ENCODE results near the gene DNAJC13. TPM values are rescaled to one million over a fixed set of nuclear protein-coding genes. Genes with fewer than 3 reads are reported as not detected.

Gene DNAJC13
- polyA plus RNA-seq, 3 donors: 18.7 to 32.3 (median 20.8) TPM

- Histone ChIP-seq H3K4me2 (replicated peaks; ENCODE audit: extremely low read depth, low read length, poor library complexity, severe bottlenecking) (no peak overlapping the region), H4K20me1 (ENCODE audit: insufficient read depth, low read length) (peaks cover 82% of the 10 kb centered on the region), H3K9me3 (replicated peaks in 1 of 2; ENCODE audit: control insufficient read depth in 1 of 2, insufficient read depth in 1 of 2, low read length in 2 of 2) (no peaks in the 10 kb centered on the region), H2AFZ (ENCODE audit: insufficient read depth, low read depth, low read length, poor library complexity, severe bottlenecking) (no peak overlapping the region), H3K9ac (ENCODE audit: insufficient read depth, low read length, poor library complexity, severe bottlenecking) (no peak overlapping the region), H3K36me3 (replicated peaks in 1 of 2; ENCODE audit: control insufficient read depth in 1 of 2, insufficient read depth in 2 of 2, low read length in 2 of 2) (peaks cover 12 to 35% of the 10 kb centered on the region in 2 donors), H3K4me1 (ENCODE audit: control insufficient read depth in 1 of 2, insufficient read depth in 2 of 2, low read length in 2 of 2) (peaks cover 17 to 29% of the 10 kb centered on the region in 2 donors), H3K4me3 (replicated peaks in 1 of 3; ENCODE audit: low read depth in 2 of 3, low read length in 3 of 3) (no peak overlapping the region), H3K27ac (ENCODE audit: low read depth in 1 of 2, low read length in 2 of 2) (peak overlapping the region in 1 of 2 donors; percentile 30), H3K79me2 (ENCODE audit: insufficient read depth, low read length) (peaks cover 100% of the 10 kb centered on the region), H3K27me3 (ENCODE audit: control insufficient read depth in 2 of 2, insufficient read depth in 2 of 2, low read length in 2 of 2) (no peaks in the 10 kb centered on the region)
- Mint-ChIP-seq H3K4me3 (no peak overlapping the region), H3K27ac (no peak overlapping the region), H3K4me1 (peaks cover 56% of the 10 kb centered on the region), H3K27me3 (ENCODE audit: low read depth in 3 of 3) (peaks cover 0 to 4% (median 0%) of the 10 kb centered on the region in 3 donors), H3K9me3 (peaks cover 0 to 2% (median 0%) of the 10 kb centered on the region in 7 donors), H3K36me3 (peaks cover 28 to 39% of the 10 kb centered on the region in 2 donors)
- intact Hi-C loops (cut with micrococcal nuclease): no loop called here
- WGBS (ENCODE audit: insufficient coverage): no CpG with 5 or more reads among the region's 1 CpG
- TF ChIP-seq CTCF (IDR thresholded peaks at IDR 0.05): no peak
- DNase-seq: no peak
These were observed 5.2 kb downstream of the DNAJC13 start for GRCh38 chr3:132422531-132422930.

- Histone ChIP-seq H3K36me3 (replicated peaks in 1 of 2; ENCODE audit: control insufficient read depth in 1 of 2, insufficient read depth in 2 of 2, low read length in 2 of 2) (peaks cover 5 to 18% of the 10 kb centered on the region in 2 donors), H3K9me3 (replicated peaks in 1 of 2; ENCODE audit: control insufficient read depth in 1 of 2, insufficient read depth in 1 of 2, low read length in 2 of 2) (no peaks in the 10 kb centered on the region), H3K27ac (ENCODE audit: low read depth in 1 of 2, low read length in 2 of 2) (peak overlapping the region in 1 of 2 donors; percentile 69), H4K20me1 (ENCODE audit: insufficient read depth, low read length) (peaks cover 70% of the 10 kb centered on the region), H3K27me3 (ENCODE audit: control insufficient read depth in 2 of 2, insufficient read depth in 2 of 2, low read length in 2 of 2) (no peaks in the 10 kb centered on the region), H2AFZ (ENCODE audit: insufficient read depth, low read depth, low read length, poor library complexity, severe bottlenecking) (no peak overlapping the region), H3K4me3 (replicated peaks in 1 of 3; ENCODE audit: low read depth in 2 of 3, low read length in 3 of 3) (no peak overlapping the region), H3K9ac (ENCODE audit: insufficient read depth, low read length, poor library complexity, severe bottlenecking) (no peak overlapping the region), H3K79me2 (ENCODE audit: insufficient read depth, low read length) (peaks cover 97% of the 10 kb centered on the region), H3K4me1 (ENCODE audit: control insufficient read depth in 1 of 2, insufficient read depth in 2 of 2, low read length in 2 of 2) (peaks cover 20 to 52% of the 10 kb centered on the region in 2 donors), H3K4me2 (replicated peaks; ENCODE audit: extremely low read depth, low read length, poor library complexity, severe bottlenecking) (no peak overlapping the region)
- TF ChIP-seq CTCF (IDR thresholded peaks at IDR 0.05): no peak
- H3K4me3 Mint-ChIP-seq: no peak overlapping the region
- intact Hi-C loops (cut with micrococcal nuclease): no loop called here
- peaks cover 0 to 2% (median 0%) of the 10 kb centered on the region in 7 donors for H3K9me3 Mint-ChIP-seq
- H3K27ac Mint-ChIP-seq: peak overlapping the region in 4 of 7 donors; percentile 33 to 86 (median 64)
- peak; percentile 27 to 72 (median 58) for DNase-seq
- H3K4me1 Mint-ChIP-seq: peaks cover 56% of the 10 kb centered on the region
- H3K36me3 Mint-ChIP-seq: peaks cover 17 to 19% of the 10 kb centered on the region in 2 donors
- no peaks in the 10 kb centered on the region for H3K27me3 Mint-ChIP-seq (ENCODE audit: low read depth in 3 of 3)
- WGBS (ENCODE audit: insufficient coverage): no CpG with 5 or more reads among the region's 2 CpGs
These were observed 15.3 kb downstream of the DNAJC13 start for GRCh38 chr3:132432639-132433038.
